ENCODE data around the gene ADM. TPM values are rescaled to one million over a fixed set of nuclear protein-coding genes. Genes with fewer than 3 reads are reported as not detected.
A peak's percentile ranks its signal among the peaks of the same experiment; 100 is the strongest.

The ADM gene
- total RNA-seq, 1 donor from 2014 or later, result 27.2 TPM

DNA sequence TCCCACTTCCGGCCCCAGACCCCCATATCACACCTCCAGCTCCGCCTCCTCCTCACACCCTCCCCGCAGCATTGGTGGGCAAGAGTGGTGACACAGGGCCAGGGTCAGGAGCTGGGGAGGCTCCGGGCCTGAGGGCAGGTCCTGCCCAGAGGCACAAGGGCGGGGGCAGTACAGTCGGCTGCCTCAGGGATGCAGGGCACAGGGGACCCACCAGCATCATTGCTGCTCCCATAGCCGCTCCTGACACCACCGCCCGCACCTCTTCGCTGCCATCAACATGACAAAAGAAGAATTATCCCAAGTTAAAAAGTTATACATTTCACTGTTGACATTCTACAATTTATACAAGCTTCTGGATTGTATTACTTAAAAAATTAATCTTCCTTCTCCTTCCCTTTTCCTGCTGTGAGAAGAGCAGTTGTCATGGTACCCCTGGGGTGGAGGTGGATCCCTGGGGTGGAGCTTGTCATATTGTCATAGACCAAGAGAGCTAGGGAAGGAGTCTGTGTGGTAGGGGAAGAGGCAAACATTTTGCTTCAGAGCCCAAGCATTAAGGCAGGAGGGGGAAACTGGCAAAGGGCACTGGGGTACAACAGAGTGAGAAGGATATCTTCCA is 15.0 kb upstream of the ADM start:
- DNase-seq (ENCODE audit: low spot score), result no peak

DNA sequence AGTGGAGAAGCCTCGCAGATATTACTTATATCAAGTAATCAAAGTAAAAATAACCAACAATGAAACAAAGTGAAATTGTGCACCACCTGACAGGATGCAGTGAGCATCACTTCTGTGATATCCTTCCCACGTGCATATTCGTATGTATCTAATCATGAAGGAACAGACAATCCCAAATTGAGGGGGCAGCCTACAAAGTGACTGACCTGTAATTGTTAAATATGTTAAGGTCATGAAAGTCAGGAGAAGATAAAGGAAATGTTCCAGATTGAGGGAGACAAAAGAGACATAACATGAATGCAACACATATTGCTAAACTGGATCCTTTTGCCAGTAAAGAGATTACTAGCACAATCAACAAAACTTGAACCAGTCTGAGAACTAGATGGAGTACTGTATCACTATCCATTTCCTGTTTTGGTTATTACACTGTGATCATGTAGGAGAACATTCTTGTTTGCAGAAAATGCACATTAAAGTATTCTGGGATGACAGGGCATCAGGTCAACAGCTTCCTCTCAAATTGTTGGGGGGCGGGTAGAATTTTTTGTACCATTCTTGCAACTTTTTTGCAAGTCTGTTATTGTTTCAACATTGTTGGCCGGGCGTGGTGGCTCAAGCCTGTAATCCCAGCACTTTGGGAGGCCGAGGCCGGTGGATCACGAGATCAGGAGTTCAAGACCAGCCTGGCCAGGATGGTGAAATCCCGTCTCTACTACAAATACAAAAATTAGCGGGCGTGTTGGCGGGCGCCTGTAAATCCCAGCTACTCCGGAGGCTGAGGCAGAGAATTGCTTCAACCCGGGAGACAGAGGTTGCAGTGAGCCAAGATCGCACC is 12.9 kb upstream of the ADM start:
- no peak for DNase-seq (ENCODE audit: low spot score)

DNA sequence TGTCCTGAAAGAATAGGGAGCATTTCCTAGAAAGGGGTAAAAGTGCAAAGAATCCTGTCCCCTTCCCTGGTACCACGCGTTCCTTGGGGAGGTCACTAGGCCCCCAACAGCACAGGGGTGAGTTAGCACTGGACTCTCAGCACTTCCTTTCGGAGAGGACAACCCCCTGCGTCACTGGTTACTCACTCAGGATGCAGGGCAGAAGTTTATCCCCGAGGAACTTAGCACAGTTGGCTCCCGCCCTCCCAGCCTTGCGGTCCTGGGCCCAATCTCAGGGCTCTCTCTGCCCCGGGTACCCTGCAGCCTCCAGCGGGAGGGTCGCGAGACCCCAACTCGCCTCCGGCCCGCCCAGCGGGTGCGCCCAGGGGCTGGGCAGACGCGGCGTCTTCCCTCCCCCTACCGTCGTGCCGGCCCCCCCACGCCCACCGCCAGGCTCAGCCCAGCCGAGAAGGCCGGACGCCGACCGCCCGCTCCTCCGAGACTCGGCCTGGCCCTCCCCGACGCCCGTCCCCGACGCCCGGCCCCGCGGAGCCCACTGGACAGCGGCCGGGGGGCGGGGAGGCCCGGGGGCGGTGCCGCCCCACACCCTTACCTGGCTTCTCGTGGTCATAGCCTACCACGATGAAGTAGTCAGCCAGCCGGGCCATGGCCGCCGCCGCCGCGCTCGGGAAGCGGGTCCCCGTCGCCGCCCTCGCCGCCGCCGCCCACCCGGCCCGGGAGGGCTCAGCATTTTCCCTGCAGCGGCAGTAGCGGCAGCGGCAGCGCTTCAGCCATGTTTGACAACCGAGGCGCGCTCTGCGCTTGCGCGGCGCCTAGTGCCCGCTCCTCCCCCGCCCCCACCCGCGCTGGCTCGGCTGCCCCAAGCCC is 11.2 kb upstream of the ADM start, which contains the start of gene SBF2:
SBF2 (minus strand) TSS at position 797 of the 867 bp plus-strand sequence; CDS start at position 647, 150 bp downstream.
- DNase-seq (ENCODE audit: low spot score), result peak; percentile 84

DNA sequence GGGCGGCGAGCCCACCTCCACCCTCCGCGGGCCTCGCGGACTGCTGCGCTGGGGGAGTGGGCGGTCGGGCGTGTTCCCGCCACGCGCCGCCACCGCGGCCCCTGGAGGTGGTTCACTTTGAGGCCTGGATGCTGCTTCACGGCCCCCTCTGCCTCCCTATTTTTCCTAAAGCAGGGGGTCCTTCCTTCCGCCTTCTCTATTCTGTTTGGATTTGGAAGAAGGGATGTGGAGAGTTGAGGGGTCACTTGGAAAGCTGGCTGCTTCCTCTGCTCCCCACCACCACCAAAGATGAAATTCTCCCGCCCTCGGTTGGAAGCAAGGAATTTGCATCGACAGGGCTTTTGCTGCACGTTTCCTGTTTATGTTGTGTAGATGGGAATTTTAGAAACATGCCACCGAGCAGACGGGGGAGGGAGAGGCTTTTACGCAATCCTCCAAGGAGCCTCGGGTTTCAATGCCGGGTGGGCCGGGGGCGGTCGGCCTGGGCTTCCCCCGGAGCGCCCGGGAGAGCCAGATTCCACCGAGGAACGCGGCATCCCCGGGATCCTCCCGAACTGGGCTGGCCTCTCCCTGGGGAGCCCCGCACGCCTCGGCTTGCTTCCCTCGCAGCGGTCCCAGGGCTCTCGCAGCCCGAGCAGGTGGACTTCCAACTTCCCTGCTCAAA is 10.5 kb upstream of the ADM start:
- DNase-seq (ENCODE audit: low spot score), result peak; percentile 62

DNA sequence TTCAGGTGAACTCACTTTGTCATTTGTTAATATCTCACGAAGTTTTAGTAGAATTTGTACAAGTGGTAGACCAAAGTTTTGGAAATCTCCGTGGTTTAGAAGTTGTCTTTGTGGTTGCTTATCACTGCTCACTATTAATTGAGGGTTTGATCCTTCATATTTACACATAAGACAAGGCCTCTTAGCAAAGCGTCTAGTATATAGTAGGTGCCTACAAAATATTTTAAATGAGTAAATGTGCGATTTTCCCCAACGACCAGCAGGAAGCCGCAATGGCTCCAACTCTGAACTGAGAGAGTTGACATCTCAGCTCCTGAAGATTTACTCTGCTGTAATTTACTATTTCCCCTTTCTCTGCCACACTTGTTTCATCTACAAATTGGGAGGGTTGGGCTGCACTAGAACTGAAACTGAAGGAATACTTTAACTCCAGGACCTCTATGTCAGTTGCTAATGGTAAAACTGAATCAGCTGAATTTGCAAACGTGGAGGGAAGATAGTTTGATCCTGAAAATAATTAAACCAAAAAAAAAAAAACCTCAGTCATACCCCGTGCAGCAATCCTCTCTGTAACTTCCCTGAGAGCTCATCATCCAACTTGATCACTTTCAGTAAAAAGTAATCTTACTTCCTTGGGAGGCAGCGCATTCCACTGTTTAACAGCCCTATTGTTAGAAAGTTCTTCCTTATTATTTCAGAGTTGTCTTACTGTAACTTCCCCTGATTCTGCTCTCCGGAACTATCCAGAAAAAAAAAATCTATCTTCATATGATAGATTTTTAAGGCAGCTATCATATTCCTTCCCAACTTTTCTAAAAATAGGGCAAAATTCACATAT is 9.6 kb upstream of the ADM start:
- DNase-seq (ENCODE audit: low spot score), result no peak

DNA sequence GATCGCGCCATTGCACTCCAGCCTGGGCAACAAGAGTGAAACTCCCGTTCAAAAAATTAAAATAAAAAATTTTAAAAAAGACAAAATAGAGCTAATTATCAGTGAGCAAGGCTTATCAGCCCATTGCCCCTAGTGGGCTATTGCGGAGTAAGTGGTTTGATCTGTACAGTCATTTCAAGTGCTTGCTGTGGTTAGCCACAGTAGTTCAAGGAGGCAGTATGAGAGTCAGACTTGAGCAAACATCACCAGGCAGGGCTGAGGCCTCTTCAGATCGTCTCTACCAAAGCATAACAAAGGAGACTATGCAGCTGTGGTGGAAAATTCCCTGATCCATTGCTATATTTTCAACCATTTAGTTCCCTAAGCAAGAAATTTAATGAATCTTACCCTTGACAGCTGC is 6.5 kb upstream of the ADM start:
- no peak for DNase-seq (ENCODE audit: low spot score)

DNA sequence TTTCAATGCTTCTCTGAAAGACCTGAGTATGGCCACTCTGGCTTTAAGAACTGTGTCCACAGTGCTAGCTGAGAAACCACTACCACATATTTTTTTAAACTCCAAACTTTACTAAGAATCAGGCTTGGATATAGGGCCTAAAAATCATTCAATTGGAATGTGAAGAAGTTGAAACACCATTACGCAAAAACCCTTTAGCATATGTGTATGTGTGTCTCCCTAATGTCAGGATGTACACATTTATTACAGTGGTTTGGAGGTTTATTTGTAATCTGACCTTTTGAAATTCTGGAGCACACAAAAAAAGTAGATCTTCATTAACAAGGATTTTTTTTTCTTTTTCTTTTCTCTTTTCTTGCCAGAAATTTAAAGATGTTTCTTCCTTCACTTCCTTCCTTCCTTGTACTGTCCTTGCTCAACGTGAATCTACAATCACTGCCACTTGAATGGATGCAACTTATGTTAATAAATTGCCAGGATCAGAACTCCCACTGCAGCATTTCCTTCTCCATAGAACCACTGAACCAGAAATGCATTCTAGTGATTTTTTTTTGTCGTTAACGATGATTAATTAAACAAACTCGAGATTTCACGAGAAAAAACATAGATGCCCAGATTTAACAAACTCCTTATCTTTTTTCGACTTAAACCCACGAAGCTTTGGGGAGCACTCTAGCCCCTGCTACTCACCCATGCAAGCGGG is 3.1 kb upstream of the ADM start:
- no peak for DNase-seq (ENCODE audit: low spot score)

DNA sequence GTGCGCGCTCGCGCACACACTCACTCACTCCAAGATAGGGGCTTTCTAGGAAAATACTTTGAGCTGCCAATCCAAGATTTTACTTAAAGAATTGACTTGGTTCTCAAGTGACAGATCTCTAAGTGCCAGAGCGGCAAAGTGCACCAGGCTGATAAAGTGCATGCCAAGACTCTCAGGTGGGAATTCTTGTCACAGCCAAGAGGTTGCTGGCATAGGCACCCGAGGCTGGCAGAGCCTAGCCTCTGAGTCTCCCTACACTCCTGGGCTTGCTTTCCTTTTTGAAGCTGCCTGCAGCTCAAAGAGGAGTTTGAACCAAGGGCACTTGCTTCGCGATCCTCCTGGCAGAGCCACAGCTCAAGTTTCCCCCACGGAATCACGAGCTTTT is 2.5 kb upstream of the ADM start:
- no peak for DNase-seq (ENCODE audit: low spot score)

DNA sequence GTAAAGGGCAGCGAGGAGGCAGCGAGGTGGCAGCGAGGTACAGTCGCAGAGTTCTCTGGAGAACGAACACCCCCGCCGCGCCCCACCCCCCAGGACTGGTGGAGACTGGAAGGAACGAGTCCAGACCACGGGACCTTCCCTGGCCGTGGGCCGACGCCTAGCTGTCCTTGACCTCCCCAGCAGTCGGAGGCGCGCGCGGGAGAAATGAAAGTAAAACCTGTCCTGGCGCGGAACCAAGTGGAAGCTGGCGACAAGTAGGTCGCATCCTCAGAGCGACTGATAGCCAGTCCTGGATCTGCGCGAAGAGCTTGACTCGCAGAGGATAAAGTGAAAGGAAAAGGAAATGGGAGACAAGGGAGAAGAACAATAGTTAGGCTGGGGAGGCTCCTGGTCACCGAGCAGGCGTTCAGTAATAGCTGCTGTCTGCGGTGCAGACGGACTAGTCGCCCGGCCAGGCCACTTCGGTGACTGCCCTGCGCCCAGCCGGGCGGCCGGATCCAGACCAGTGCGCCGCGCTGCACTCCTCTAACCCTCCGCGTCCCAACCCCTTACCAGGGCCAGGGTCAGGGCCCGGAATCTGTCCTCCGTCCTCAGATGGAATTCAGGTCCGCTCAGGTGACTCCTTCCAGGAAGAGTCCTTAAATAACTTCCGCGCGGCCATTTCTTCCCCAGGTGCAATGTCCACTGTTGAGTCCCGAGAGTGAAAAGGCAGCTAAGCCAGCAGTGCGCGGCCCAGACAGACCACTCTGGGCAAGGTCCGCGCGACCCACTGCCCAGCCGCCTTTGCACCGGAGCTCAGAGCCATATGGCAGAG is 1.9 kb upstream of the ADM start:
- peak; percentile 91 for DNase-seq (ENCODE audit: low spot score)

DNA sequence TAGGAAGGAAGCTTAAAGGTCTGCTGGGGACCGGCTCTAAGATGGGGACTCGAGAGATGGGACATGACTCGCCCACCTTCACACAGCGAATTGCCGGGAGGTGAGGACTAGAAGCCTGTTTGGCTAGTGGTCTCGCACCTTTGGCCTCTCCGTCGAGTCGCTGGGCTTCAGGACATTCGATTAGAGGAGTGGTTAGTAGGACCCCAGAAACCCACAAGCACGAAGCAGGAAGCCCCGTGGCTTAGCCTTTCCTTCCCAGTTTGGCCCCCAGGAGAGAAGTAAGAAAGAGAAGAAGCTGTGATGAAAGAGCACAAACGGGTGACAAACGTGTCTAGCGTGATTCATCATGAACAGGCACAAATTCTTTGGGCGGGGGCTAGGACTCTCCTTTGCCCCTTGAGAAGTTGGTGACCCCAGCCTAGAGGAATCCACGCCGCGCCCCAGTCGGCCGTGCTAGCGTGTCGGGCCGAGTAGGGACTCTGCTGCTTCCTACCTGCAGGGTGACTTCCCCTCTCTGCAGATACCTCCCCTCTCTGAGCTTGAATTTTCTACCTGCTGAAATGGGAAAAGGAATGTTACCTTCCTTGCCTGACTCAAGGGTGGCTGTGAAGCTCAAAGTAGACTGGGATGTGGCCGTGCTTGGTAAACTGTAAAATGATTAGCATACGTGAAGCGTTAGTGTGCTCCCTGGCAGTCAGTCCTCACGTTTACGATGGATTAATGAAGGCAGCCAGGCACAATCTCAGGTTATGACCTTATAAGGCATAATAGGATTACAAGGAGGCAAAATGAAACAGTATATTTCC is 1.1 kb upstream of the ADM start:
- DNase-seq (ENCODE audit: low spot score), result no peak

DNA sequence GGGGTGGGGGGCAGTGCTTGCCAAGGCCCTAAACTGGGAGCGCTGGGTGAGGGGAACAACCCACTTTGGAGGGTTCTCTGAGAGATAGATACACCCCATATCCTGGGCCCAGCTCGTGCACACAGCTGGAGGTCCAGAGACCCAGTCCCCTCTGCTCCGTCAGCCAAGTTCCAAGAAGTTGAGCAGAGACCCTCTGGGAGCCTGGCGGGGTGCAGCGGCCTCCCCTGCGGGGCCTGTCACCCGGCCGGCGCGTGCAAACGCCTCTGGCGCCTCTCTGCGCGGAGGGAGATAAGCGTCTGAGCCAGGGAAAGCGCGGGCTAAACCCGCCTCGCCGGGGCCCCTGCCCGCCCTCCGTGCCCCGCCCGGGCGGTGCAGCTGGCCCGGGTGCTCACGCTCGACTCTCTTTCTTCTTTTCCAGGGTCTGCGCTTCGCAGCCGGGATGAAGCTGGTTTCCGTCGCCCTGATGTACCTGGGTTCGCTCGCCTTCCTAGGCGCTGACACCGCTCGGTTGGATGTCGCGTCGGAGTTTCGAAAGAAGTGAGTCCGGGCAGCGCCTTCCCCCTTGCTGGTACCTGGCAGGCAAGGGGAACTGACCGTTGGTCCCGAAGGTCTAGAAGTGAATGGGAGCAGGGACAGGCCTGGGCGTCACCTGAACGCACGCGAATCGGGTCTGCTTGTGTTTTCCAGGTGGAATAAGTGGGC is 540 bp downstream of the ADM start:
- DNase-seq (ENCODE audit: low spot score), result no peak

DNA sequence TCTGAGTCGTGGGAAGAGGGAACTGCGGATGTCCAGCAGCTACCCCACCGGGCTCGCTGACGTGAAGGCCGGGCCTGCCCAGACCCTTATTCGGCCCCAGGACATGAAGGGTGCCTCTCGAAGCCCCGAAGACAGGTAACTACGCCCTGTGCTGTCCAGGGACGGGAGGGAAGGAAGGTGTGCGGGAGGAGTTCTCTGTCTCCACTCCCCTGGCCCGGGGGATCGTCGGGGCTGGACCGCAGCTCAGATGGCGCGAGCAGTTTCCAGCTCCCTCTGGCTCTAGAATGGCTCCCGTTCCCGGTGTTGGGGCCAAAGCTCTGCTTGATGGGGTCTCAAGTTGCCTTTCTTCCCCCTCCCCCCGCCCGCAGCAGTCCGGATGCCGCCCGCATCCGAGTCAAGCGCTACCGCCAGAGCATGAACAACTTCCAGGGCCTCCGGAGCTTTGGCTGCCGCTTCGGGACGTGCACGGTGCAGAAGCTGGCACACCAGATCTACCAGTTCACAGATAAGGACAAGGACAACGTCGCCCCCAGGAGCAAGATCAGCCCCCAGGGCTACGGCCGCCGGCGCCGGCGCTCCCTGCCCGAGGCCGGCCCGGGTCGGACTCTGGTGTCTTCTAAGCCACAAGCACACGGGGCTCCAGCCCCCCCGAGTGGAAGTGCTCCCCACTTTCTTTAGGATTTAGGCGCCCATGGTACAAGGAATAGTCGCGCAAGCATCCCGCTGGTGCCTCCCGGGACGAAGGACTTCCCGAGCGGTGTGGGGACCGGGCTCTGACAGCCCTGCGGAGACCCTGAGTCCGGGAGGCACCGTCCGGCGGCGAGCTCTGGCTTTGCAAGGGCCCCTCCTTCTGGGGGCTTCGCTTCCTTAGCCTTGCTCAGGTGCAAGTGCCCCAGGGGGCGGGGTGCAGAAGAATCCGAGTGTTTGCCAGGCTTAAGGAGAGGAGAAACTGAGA is 1.4 kb downstream of the ADM start:
- no peak for DNase-seq (ENCODE audit: low spot score)

DNA sequence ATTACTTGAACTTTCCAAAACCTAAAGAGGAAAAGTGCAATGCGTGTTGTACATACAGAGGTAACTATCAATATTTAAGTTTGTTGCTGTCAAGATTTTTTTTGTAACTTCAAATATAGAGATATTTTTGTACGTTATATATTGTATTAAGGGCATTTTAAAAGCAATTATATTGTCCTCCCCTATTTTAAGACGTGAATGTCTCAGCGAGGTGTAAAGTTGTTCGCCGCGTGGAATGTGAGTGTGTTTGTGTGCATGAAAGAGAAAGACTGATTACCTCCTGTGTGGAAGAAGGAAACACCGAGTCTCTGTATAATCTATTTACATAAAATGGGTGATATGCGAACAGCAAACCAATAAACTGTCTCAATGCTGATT is 2.1 kb downstream of the ADM start:
- no peak for DNase-seq (ENCODE audit: low spot score)

DNA sequence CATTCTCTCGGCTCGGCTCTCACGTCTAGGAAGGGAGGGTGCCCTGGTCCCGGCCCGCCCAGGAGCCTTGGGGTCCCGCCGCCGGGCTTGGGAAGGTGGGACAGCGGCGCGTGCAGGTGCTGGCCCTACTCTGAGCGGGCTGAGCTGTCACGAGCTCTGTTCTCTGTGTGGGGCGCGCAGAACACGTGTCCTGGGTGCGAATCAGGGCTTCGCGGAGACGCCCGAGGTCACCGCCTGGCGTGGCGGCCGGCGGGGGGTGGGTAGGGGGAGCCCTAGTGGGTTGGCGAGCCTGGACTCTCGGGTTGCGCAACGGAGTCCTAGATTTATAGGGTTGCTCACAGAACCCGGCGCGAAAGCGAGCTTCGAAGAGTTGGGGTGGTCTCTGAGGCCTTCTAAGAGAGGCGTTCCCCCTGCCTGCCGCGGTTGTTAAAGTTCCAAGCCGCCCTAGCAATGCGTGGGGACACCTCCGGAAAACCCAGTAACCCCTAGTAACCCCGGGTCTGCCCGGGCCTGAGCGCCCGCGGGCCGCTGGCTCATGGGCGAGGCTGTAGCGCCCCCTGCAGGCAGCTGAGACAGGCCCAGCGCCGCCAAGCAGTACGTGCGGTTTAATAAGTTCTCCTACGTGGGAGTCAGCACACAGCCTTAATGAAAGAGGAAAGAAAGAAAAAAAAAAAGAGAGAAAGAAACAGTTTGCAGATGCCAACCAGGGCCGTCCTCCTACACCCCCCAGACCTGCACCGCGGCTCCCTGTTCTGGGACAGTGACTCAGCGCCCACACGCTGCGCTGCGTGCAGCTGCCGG is 2.7 kb downstream of the ADM start:
- DNase-seq (ENCODE audit: low spot score), result peak; percentile 87

DNA sequence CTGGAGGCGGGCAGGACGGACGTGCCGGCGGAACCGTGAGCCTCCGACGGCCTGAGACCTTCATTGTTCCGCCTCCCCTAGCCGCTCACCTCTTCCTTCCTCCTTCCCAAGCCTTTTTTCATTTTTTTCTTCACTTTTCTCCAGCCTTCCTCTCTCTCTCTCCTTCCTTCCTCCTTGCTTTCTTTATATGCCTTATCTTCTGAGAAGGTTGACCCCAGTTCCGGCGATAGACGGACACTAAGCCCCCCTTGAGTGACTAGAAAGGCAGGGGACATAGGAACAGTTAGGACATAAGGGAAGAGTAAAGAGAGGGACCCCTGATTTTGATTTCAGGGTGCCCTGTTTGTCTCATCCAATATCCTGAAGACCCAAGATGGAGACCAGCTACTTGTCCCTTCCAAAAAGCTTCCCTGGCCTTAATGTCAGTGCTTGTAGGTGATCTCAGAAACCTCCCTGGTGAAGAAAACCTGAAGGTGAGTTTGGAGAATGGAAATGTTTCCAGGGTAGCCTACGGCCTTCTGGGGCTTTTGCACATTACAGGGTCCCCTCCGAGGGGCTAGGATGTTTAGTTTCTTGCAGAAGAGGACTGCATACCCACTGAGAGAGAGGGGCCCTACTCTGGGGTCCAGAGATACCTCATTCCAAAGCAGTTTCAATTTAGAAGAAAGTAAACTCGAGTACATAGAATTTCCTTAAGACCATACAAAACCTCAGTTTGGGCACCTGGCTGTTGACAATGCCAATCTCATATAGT is 3.5 kb downstream of the ADM start:
- no peak for DNase-seq (ENCODE audit: low spot score)
